ENCODE data around the gene TRIM66.
A peak's percentile ranks its signal among the peaks of the same experiment; 100 is the strongest.
"Not testable (repeated sequence)": the region's sequence is repeated elsewhere in the genome, so short reads cannot be mapped to it uniquely, and the experiment has no call there.

Gene TRIM66

DNA sequence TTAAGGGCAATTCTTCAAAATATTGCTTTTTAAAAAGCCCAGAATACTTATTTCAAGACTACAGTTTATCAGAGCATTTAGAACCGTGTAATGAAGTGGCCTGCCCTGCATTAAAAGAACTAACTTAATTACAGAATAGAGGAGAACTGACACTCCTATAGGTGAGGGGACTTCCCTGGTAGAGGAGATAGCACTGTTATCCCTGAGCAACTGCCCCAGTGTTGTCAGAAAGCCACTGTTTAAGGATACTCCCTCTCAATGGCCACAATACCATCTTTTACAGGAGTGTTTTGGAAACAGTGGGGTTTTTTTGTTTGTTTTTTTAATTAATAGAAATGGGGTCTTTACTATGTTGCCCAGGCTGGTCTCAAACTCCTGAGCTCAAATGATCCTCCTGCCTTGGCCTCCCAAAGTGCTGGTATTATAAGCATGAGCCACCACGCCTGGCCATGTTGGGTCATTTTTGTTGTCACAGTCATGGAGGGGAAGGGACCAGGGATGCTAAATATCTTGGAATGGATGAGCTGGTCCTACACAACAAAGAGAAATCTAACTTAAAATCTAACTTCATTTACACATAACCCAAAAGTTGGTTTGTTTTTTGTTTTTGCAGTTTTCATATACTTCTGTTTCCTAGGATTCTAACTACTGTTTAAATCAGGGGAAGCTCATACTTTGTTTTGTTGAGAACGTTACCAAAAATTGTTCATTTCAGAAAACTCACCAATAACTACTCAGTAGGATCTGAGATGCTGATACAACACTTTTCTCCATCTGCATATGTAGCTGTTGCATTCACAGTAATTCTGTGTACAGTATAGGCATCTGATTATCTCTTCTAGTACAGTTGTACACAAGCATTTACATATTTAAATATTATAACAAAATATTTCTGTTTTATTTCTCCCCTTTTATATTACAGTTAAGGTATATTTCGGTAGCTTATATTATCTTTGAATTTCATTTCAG is 8.2 kb upstream of the TRIM66 start:
- DNase-seq (ENCODE audit: low read depth): no peak

DNA sequence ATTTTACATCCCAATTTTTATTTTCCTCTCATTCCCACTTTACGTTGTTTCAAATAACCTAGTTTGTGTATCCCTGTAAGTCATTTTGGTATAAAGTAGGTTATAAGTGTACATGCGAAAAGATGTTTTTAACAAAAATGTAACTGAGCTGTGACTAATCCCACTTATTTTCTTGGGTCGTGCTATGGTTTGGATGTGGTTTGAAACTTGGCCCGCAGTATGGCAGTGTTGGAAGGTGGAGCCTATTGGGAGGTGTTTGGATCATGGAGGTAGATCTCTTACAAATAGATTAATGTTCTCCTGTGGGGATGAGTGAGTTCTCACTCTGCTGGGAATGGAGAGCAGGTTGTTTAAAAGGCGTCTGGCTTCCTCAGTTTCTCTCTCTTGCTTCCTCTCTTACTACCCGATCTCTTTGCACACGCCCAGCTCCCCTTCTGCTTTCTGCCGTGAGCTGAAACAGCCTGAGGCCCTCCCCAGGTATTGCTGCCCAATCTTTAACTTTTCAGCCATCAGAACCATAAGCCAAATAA is 7.3 kb upstream of the TRIM66 start:
- DNase-seq (ENCODE audit: low read depth): no peak

GRCh38 chr11:8688414-8689362 is 6.2 kb upstream of the TRIM66 start:
- DNase-seq (ENCODE audit: low read depth): peak; percentile 81

DNA sequence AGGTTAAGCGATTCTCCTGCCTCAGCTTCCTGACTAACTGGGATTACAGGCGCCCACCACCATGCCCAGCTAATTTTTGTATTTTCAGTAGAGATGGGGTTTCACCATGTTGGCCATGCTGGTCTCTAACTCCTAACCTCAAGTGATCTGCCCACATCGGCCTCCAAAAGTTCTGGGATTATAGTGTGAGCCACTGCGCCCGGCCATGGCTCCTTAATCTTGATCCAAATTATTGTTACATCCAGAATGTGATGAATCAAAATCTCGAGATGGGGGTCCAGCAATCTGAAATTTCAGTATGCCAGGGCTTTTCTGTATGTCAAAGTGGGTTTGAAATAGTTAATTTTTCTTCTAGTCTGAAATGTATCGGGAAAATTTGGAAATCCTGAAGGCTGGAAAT is 3.9 kb upstream of the TRIM66 start:
- DNase-seq (ENCODE audit: low read depth): no peak

- DNase-seq (ENCODE audit: low read depth): no peak
Observed at GRCh38 chr11:8685820-8686219, 3.4 kb upstream of the TRIM66 start.

DNA sequence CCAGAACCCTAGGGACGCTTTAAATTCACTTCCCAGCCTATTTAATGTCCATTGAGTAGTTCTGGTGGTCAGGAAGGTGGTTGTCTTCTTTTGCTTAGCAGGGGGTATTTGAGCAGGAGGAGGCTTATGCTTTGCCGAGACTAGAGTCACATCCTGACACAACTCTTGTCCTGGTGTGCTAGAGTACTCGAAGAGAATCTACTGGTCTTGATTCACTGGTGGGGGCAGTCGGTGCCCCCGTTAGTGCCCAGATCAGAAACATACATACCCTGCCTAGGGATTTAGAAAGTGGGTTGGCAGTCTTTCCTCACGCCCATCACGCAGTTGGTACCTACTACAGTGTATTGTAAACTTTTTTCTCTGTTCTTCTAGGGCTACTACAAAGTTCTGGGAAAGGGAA is 2.8 kb upstream of the TRIM66 start:
- DNase-seq (ENCODE audit: low read depth): no peak

DNA sequence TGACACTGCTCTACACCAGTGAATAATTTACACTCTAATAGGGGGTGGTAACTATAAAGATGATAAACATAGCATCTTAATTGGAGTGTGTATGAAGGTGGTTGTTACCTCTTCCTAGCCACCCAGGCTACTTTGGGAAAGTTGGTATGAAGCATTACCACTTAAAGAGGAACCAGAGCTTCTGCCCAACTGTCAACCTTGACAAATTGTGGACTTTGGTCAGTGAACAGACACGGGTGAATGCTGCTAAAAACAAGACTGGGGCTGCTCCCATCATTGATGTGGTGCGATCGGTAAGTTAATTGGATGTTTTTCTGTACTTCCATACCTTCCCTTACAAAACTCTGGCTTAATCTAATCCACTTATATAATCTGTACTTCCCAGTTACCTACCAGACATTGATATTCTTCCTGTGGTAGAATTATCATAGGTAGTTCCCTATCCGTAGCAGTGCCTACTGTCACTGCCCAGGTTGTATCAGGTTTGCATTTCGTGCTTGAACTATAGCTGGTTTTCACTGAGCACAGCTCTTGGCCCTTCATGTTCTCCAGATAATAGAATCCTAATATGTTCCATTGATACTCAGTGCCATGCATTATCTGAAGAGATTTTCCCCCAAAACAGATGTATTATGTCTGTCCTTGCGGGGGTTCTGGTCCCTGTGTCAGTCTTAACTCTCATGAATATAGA is 2.3 kb upstream of the TRIM66 start:
- DNase-seq (ENCODE audit: low read depth): no peak

DNA sequence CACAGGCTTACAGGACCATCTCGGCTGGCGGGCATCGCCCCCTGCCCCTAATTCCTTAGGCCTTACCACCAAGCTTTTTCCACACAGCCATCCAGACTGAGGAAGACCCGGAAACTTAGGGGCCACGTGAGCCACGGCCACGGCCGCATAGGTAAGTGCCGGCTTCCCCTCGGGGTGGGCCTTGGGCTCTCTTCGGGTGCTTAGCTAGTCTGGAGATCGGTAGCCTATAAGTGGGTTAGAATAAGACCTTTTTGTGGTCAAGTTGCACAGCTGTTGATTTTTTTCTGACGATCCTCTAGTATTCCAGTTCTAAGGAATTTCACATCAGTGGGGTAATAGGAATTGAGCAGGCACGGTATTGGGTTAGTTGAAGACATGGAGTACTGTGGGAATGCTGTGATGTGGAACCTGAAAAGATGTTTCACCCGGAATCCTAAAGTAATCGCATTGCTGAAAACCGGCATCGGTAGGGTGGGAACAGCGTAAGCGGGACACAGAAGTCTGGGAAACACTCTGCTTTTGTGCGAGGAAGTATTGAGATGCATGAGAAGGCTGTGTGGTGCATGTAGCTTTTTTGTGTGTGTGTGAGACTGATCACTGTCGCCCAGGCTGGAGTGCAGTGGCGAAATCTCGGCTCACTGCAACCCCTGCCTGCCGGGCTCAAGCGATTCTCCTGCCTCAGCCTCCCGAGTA is 796 bp upstream of the TRIM66 start:
- DNase-seq (ENCODE audit: low read depth): no peak

DNA sequence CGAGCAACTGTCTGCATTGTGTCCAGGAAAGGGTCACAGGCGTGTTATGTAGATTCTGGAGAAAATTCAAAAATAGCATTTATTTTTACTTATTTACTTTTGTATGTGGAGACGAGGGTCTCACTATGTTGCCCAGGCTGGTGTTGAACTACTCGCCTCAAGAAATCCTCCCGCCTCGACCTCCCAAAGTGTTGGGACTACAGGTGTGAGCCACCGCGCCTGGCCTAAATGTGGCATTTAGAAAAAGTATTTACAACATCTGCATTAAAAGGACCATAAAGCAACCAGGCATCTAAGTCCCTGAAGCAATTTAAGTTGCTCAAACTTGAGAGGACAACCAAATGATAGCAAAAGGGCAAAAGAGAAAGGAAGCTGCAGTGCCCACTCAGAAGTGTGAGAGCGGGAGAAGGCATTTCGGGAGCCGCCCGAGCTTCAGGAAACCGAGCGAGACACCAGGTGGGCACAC is 595 bp downstream of the TRIM66 start:
- no peak for DNase-seq (ENCODE audit: low read depth)

GRCh38 chr11:8679006-8679405 is 3.5 kb downstream of the TRIM66 start:
- DNase-seq (ENCODE audit: low read depth): no peak

- DNase-seq (ENCODE audit: low read depth): no peak
Observed at GRCh38 chr11:8676458-8676857, 6.0 kb downstream of the TRIM66 start.

DNA sequence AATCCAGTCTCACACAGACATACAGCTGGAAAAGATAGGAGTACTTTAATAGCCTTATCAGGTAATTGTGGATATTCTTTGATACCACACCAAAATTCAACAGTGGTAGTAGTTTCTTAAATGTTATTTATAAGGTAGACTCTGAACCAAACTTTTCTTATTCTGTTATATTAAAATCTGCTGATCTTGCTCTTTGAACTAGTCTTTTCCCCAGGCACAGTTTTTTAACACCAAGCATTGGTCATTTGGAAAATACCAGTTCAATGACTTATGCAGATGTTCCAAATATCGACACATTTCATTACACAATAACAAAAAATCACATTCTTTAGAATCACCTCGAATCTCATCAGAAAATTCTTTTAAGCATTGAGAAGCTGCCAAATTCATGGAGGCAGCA is 7.6 kb downstream of the TRIM66 start:
- no peak for DNase-seq (ENCODE audit: low read depth)

- no peak for DNase-seq (ENCODE audit: low read depth)
Observed at GRCh38 chr11:8672346-8672745, 10.1 kb downstream of the TRIM66 start.

DNA sequence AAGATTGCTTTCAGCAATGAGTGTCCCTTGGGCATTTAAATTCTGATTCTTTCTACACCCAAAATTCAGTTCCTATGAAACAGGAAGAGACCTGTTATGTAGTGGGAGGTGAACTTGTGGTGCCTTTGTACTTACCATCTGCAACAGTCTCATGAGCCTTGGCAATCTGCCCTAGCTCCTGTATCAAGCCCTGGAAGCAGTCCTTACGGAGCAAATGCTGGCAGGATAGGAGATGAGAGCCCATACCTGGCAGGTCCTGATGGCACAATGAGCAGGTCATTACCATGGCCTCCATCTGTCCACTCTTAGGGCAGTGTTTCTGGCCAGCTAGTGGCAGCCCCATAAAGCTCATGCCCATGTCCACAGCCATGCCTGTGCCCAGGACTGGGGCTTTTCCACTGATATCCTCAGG is 10.8 kb downstream of the TRIM66 start:
- DNase-seq (ENCODE audit: low read depth): no peak

DNA sequence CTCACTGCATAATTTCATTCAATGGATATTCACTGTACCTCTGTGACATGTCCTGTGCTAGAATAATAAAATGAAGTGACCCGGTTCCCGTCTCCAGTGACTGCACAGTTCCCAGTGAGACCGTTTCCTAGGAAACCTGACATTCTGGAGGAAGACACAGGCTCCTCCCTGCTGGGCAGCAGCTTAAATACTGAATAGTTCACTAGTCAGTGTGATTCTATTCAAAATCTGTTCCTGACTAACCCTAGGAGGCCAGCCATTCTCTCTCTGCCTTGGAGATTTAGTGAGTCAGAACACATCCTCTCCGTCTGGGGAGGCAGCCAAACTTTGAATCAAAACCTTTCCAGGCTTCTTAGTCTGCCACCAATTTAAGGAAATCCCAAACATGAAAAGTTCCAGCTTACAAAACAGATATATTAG is 11.3 kb downstream of the TRIM66 start:
- DNase-seq (ENCODE audit: low read depth): no peak

GRCh38 chr11:8670081-8670480 is 12.4 kb downstream of the TRIM66 start:
- DNase-seq (ENCODE audit: low read depth): not testable (repeated sequence)

DNA sequence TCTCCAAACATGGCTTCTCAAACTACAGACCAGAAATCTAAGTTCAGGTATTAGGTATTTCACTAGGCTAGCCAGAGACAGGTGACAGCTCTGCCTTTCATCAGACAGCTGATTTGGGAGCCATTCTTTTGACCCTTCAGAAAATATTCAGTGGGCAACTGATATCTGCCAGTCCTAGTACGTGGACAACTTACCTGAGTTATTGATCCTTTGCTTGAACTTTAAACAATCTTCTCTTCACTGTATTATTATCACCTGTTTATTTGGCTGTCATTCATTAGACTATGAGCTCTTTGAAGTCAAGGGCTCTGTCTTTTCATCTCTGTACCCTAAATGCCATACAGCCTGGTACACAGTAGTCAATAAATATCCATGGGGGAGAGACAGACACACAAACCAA is 17.2 kb downstream of the TRIM66 start:
- DNase-seq (ENCODE audit: low read depth): no peak

- DNase-seq (ENCODE audit: low read depth): no peak
Observed at GRCh38 chr11:8661001-8661795, 21.3 kb downstream of the TRIM66 start.

- no peak for DNase-seq (ENCODE audit: low read depth)
Observed at GRCh38 chr11:8658321-8659057, 24.0 kb downstream of the TRIM66 start.

- DNase-seq (ENCODE audit: low read depth): no peak
Observed at GRCh38 chr11:8656291-8656690, 26.2 kb downstream of the TRIM66 start.

Data from activated gamma-delta T cell treated with anti-CD3 and anti-CD28 coated beads, Interleukin-2, amount 50 U/mL, for 16 hours (primary cell).